OCI-LY1 (cell line): ENCODE results near the gene JAG1.

Experiments used
- H2AFZ ChIP-seq: fragments of 200-600 bp; sonication (generic), shearing (Covaris generic); 2 replicates; pipeline ENCODE4 v1.6.0; 2014; ENCODE audit warnings: antibody characterized with exemption, mild to moderate bottlenecking, low read length
- H3F3A ChIP-seq: fragments of 200-600 bp; sonication (generic), shearing (Covaris generic); 2 replicates; pipeline ENCODE4 v1.6.0; 2014; ENCODE audit warnings: mild to moderate bottlenecking, antibody characterized with exemption, low read length, moderate library complexity; ENCODE audit not compliant: insufficient read depth
- H3K27ac ChIP-seq: fragments of 200-600 bp; sonication (generic); 2 replicates; pipeline ENCODE4 v1.5.1; 2014; ENCODE audit warnings: low read length, mixed run types, mild to moderate bottlenecking, low read depth; ENCODE audit not compliant: poor library complexity, severe bottlenecking
- H3K27me3 ChIP-seq: fragments of 200-600 bp; sonication (generic); 2 replicates; pipeline ENCODE4 v1.6.0; 2014; ENCODE audit warnings: antibody characterized with exemption, mild to moderate bottlenecking, low read length, moderate library complexity; ENCODE audit not compliant: insufficient read depth
- H3K36me3 ChIP-seq: fragments of 200-600 bp; sonication (generic); 2 replicates; pipeline ENCODE4 v1.6.1; 2014; ENCODE audit warnings: mild to moderate bottlenecking, antibody characterized with exemption, low read length, moderate library complexity, mixed read lengths; ENCODE audit not compliant: insufficient read depth
- H3K4me1 ChIP-seq: fragments of 200-600 bp; sonication (generic); 2 replicates; pipeline ENCODE4 v1.5.1; 2014; ENCODE audit warnings: mild to moderate bottlenecking, low read length, moderate library complexity; ENCODE audit not compliant: insufficient read depth, severe bottlenecking
- H3K4me2 ChIP-seq: fragments of 200-600 bp; sonication (generic), shearing (Covaris generic); 2 replicates; pipeline ENCODE4 v1.6.1; 2014; ENCODE audit warnings: low read length
- H3K4me3 ChIP-seq: fragments of 200-600 bp; sonication (generic); 2 replicates; pipeline ENCODE4 v1.5.1; 2014; ENCODE audit warnings: low read length, low read depth, mild to moderate bottlenecking, mixed read lengths; ENCODE audit not compliant: poor library complexity, severe bottlenecking
- H3K79me2 ChIP-seq: fragments of 200-600 bp; shearing (Covaris generic); 2 replicates; pipeline ENCODE4 v1.6.1; 2016; ENCODE audit warnings: mixed run types, low read length, mixed read lengths; ENCODE audit not compliant: insufficient read depth
- H3K9ac ChIP-seq: fragments of 200-600 bp; sonication (generic), shearing (Covaris generic); 2 replicates; pipeline ENCODE4 v1.6.1; 2014; ENCODE audit warnings: mild to moderate bottlenecking, low read length, mixed read lengths
- H3K9me2 ChIP-seq: fragments of 200-600 bp; sonication (generic), shearing (Covaris generic); 2 replicates; pipeline ENCODE4 v1.6.1; 2014; ENCODE audit warnings: low read depth, mild to moderate bottlenecking, low read length, mixed read lengths
- H3K9me3 ChIP-seq: fragments of 200-600 bp; shearing (Covaris generic); 2 replicates; pipeline ENCODE4 v1.6.1; 2014; ENCODE audit warnings: low read length, mixed read lengths
- H4K20me1 ChIP-seq: fragments of 200-600 bp; sonication (generic), shearing (Covaris generic); 2 replicates; pipeline ENCODE4 v1.6.0; 2016; ENCODE audit warnings: mild to moderate bottlenecking, low read length; ENCODE audit not compliant: insufficient read depth
- CTCF ChIP-seq: fragments of 200-600 bp; sonication (generic), shearing (Covaris generic); IDR thresholded peaks from 2 replicates; pipeline ENCODE4 v1.5.1; 2017; ENCODE audit warnings: mild to moderate bottlenecking, antibody characterized with exemption, low read length, moderate library complexity, mixed read lengths
- EZH2 ChIP-seq: fragments of 200-600 bp; sonication (generic), shearing (Covaris generic); IDR thresholded peaks from 2 replicates; pipeline ENCODE4 v1.8.0; 2017; ENCODE audit warnings: borderline replicate concordance, mixed run types, mild to moderate bottlenecking, antibody characterized with exemption, low read length, moderate library complexity, mixed read lengths

Gene JAG1

GRCh38 chr20:10662661-10663458 lies 10.9 kb downstream of the JAG1 start:
- Histone ChIP-seq H3K9ac (no peak overlapping the region), H3K4me1 (no peaks in the 10 kb centered on the region), H2AFZ (no peak overlapping the region), H3K4me2 (no peak overlapping the region), H3K79me2 (no peaks in the 10 kb centered on the region), H3K27ac (no peak overlapping the region), H3K36me3 (no peaks in the 10 kb centered on the region), H3K9me3 (no peaks in the 10 kb centered on the region), H3F3A (no peaks in the 10 kb centered on the region), H3K9me2 (no peaks in the 10 kb centered on the region), H3K4me3 (no peak overlapping the region), H4K20me1 (no peaks in the 10 kb centered on the region), H3K27me3 (no peaks in the 10 kb centered on the region; the same call in 1 of the 2 replicates)
- no peak for TF ChIP-seq EZH2
- no peak for TF ChIP-seq CTCF

GRCh38 chr20:10662151-10662550 lies 11.6 kb downstream of the JAG1 start:
- H3K9me3 ChIP-seq, result no peaks in the 10 kb centered on the region
- no peaks in the 10 kb centered on the region for H3F3A ChIP-seq
- H3K4me2 ChIP-seq, result no peak overlapping the region
- no peaks in the 10 kb centered on the region for H3K9me2 ChIP-seq
- H4K20me1 ChIP-seq, result no peaks in the 10 kb centered on the region
- no peak overlapping the region for H3K27ac ChIP-seq
- H3K79me2 ChIP-seq, result no peaks in the 10 kb centered on the region
- no peaks in the 10 kb centered on the region for H3K36me3 ChIP-seq
- no peak overlapping the region for H3K9ac ChIP-seq
- no peak for TF ChIP-seq CTCF
- no peak for TF ChIP-seq EZH2
- H2AFZ ChIP-seq, result no peak overlapping the region
- no peak overlapping the region for H3K4me3 ChIP-seq
- H3K4me1 ChIP-seq, result no peaks in the 10 kb centered on the region
- H3K27me3 ChIP-seq, result no peaks in the 10 kb centered on the region; the same call in 1 of the 2 replicates

GRCh38 chr20:10661261-10661660 lies 12.5 kb downstream of the JAG1 start:
- no peaks in the 10 kb centered on the region for H3K4me1 ChIP-seq

More at GRCh38 chr20:10661261-10661660, 12.5 kb downstream of the JAG1 start:
- H3K27me3 ChIP-seq, result no peaks in the 10 kb centered on the region; the same call in 1 of the 2 replicates
- no peaks in the 10 kb centered on the region for H3F3A ChIP-seq
- no peak overlapping the region for H3K9ac ChIP-seq
- no peak overlapping the region for H3K4me3 ChIP-seq
- no peaks in the 10 kb centered on the region for H4K20me1 ChIP-seq
- no peaks in the 10 kb centered on the region for H3K79me2 ChIP-seq
- no peak overlapping the region for H3K4me2 ChIP-seq
- no peak overlapping the region for H3K27ac ChIP-seq
- TF ChIP-seq EZH2 (no peak), CTCF (no peak)
- H3K36me3 ChIP-seq, result no peaks in the 10 kb centered on the region
- H3K9me2 ChIP-seq, result no peaks in the 10 kb centered on the region
- H2AFZ ChIP-seq, result no peak overlapping the region
- no peaks in the 10 kb centered on the region for H3K9me3 ChIP-seq
